Measurements from ENCODE around the gene TTI1.

DNA sequence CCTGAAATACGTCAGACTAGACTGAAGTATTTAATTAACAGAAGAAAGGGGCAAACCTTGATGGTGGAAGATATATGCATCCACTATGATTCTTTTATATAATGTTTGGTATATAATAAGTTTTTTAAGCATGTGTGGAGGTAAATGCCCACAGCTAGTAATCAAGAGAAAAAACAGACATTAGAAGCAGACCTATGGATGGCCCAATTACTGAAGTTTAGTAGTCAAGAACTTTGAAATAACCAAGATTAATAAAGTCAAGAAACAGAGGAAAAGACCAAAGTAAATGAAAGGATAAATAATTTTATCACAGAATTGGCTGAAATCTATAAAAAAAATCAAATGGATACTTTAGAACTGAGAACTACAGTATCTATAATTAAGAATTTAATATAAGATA is 15.3 kb downstream of the TTI1 start:
- TF ChIP-seq, protein P1, sequence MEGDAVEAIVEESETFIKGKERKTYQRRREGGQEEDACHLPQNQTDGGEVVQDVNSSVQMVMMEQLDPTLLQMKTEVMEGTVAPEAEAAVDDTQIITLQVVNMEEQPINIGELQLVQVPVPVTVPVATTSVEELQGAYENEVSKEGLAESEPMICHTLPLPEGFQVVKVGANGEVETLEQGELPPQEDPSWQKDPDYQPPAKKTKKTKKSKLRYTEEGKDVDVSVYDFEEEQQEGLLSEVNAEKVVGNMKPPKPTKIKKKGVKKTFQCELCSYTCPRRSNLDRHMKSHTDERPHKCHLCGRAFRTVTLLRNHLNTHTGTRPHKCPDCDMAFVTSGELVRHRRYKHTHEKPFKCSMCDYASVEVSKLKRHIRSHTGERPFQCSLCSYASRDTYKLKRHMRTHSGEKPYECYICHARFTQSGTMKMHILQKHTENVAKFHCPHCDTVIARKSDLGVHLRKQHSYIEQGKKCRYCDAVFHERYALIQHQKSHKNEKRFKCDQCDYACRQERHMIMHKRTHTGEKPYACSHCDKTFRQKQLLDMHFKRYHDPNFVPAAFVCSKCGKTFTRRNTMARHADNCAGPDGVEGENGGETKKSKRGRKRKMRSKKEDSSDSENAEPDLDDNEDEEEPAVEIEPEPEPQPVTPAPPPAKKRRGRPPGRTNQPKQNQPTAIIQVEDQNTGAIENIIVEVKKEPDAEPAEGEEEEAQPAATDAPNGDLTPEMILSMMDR (IDR thresholded peaks at IDR 0.05): no peak
- TF ChIP-seq ZFX (IDR thresholded peaks at IDR 0.05; ENCODE audit: borderline replicate concordance): no peak

Measured in 22Rv1 (cell line).